ES-I3 (cell line): Measurements from ENCODE around the gene HK1.

Experiments
- H3K36me3 ChIP-seq: 2 replicates; pipeline ENCODE4 v1.6.1; 2013; ENCODE audit warnings: mild to moderate bottlenecking, low read length, control low read depth, moderate library complexity; ENCODE audit not compliant: insufficient read depth
- H3K4me1 ChIP-seq: 2 replicates; pipeline ENCODE4 v1.6.1; 2013; ENCODE audit warnings: mild to moderate bottlenecking, control low read depth, low read length; ENCODE audit not compliant: insufficient read depth
- H3K9ac ChIP-seq: 2 replicates; pipeline ENCODE4 v1.6.1; 2013; ENCODE audit warnings: low read depth, mild to moderate bottlenecking, low read length, moderate library complexity
- H3K9me3 ChIP-seq: 2 replicates; pipeline ENCODE4 v1.6.1; 2013; ENCODE audit warnings: mild to moderate bottlenecking, low read length, moderate library complexity; ENCODE audit not compliant: control insufficient read depth, insufficient read depth

Gene HK1

GRCh38 chr10:69428165-69428564, 149.9 kb downstream of the HK1 start:
- no peaks in the 10 kb centered on the region for H3K36me3 ChIP-seq
- H3K9me3 ChIP-seq, result no peaks in the 10 kb centered on the region
- H3K4me1 ChIP-seq, result no peaks in the 10 kb centered on the region
- no peak overlapping the region for H3K9ac ChIP-seq

DNA sequence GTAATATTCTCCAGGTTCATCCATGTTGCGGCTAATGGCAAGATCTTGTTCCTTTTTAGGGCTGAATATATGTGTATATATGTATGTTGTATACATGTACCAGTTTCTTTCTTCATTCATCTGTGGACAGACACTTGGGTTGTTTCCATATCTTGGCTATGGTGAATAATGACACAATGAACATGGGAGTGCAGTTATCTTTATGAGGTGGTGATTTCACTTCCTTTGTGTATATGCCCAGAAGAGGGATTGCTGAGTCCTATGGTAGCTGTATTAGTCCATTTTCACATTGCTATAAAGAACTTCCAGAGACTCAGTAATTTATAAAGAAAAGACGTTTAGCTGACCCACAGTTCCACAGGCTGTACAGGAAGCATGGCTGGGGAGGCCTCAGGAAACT, 155.9 kb downstream of the HK1 start:
- no peaks in the 10 kb centered on the region for H3K36me3 ChIP-seq
- no peaks in the 10 kb centered on the region for H3K9me3 ChIP-seq
- no peak overlapping the region for H3K9ac ChIP-seq
- peaks cover 9% of the 10 kb centered on the region; the same call in 1 of the 2 replicates for H3K4me1 ChIP-seq

DNA sequence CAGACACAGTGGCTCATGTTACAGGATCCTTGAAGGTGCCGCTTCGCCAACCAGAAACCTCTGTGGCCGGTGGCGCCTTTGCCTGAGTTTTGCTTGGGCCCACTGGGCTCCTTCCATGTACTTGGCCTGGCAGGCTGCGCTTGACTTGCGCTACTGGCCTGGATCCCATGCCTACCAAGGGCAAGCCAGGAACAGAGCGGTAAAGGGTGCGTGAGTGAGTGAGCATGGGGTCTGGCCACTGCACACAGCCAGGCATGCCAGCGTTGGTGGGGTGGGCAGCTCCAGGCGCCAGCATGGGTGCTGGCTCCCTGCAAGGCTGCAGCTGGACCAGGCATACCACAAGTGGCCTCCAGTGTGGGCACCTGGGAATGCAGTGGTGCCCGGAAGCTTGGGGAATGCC, 156.6 kb downstream of the HK1 start:
- Histone ChIP-seq H3K9ac (no peak overlapping the region), H3K9me3 (no peaks in the 10 kb centered on the region), H3K4me1 (peaks cover 9% of the 10 kb centered on the region; the same call in 1 of the 2 replicates), H3K36me3 (no peaks in the 10 kb centered on the region)

- no peaks in the 10 kb centered on the region for H3K36me3 ChIP-seq
- H3K9me3 ChIP-seq, result no peaks in the 10 kb centered on the region
- peaks cover 9% of the 10 kb centered on the region; the same call in 1 of the 2 replicates for H3K4me1 ChIP-seq
Measured at GRCh38 chr10:69435966-69436520, 157.7 kb downstream of the HK1 start.

GRCh38 chr10:69437321-69438259, 159.3 kb downstream of the HK1 start:
- Histone ChIP-seq H3K36me3 (no peaks in the 10 kb centered on the region), H3K9ac (no peak overlapping the region), H3K9me3 (no peaks in the 10 kb centered on the region), H3K4me1 (peaks cover 9% of the 10 kb centered on the region; the same call in 1 of the 2 replicates)

More at GRCh38 chr10:69435966-69436520, 157.7 kb downstream of the HK1 start:
- H3K9ac ChIP-seq, result no peak overlapping the region

DNA sequence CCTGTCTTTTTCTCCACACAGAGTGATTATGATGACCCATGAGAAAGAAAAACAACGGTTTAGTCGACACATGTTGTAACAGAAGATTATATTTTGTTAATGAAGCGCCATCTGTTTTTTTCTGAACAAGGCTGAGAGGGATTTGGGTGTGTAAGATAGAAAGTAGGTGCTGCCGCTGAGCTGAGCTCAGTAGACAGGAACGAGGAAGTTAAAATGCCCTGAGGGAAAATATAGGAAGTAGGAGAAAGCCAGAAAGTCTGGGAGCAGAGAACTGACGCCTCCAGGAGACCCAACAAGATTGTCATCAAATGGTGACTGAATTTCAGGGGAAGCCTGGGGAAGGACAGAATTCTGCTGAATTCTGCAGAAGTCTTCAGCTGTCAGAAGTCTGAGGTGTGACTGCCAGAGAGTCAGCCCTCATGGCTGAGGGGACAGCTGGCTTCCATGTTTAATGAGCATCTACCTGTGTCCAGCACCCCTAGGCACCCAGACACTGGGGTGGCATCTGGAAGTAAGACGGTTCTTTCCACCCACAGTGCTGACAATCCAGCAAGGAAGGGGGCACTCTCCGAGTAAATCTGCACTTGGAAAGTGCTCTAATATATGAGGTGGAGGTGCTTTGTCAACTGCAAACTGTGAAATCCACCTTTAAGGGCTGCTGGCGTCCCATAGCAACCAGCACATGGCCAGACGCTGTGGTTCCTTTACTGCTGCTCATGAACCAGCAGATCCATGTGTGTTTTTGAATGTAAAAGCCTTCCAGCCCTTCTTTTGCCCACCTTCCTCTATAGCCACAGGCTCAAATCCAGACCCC, 160.4 kb downstream of the HK1 start:
- no peaks in the 10 kb centered on the region for H3K36me3 ChIP-seq
- H3K9me3 ChIP-seq, result no peaks in the 10 kb centered on the region
- no peak overlapping the region for H3K9ac ChIP-seq
- peaks cover 9% of the 10 kb centered on the region; the same call in 1 of the 2 replicates for H3K4me1 ChIP-seq

DNA sequence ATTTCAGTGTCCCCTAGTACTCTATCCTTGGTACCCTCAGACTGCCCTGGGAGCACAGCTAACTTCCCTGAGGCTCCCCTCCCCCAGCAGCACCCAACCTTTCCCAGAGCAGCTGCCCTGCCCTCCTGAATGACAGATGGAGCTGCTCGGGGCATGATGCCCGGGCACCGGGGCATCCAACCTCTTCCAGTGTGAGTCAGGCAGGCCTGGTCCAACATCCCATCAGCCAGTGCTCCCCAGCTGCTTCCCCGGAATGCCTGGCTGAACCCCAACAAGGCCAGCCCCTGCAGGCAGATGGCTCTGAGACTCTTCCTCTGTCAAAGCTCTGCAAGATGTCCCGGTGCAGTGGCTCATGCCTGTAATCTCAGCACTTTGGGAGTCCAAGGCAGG, 161.0 kb downstream of the HK1 start:
- H3K4me1 ChIP-seq, result peaks cover 9% of the 10 kb centered on the region; the same call in 1 of the 2 replicates

GRCh38 chr10:69439813-69440506, 161.7 kb downstream of the HK1 start:
- H3K9ac ChIP-seq, result no peak overlapping the region
- H3K4me1 ChIP-seq, result peaks cover 9% of the 10 kb centered on the region; the same call in 1 of the 2 replicates
- H3K36me3 ChIP-seq, result no peaks in the 10 kb centered on the region
- no peaks in the 10 kb centered on the region; the same call in 1 of the 2 replicates for H3K9me3 ChIP-seq

More for the DNA sequence above, 161.0 kb downstream of the HK1 start:
- H3K9me3 ChIP-seq, result no peaks in the 10 kb centered on the region; the same call in 1 of the 2 replicates
- no peak overlapping the region for H3K9ac ChIP-seq
- no peaks in the 10 kb centered on the region for H3K36me3 ChIP-seq

GRCh38 chr10:69443354-69443753, 165.1 kb downstream of the HK1 start:
- no peaks in the 10 kb centered on the region; the same call in 1 of the 2 replicates for H3K9me3 ChIP-seq
- H3K9ac ChIP-seq, result no peak overlapping the region
- no peaks in the 10 kb centered on the region for H3K36me3 ChIP-seq
- peaks cover 10% of the 10 kb centered on the region; the same call in 1 of the 2 replicates for H3K4me1 ChIP-seq

- H3K36me3 ChIP-seq, result no peaks in the 10 kb centered on the region
- no peak overlapping the region for H3K9ac ChIP-seq
- H3K4me1 ChIP-seq, result peaks cover 4% of the 10 kb centered on the region; the same call in 1 of the 2 replicates
- no peaks in the 10 kb centered on the region; the same call in 1 of the 2 replicates for H3K9me3 ChIP-seq
Measured at GRCh38 chr10:69445041-69445440, 166.7 kb downstream of the HK1 start.

- H3K9me3 ChIP-seq, result no peaks in the 10 kb centered on the region; the same call in 1 of the 2 replicates
- H3K36me3 ChIP-seq, result no peaks in the 10 kb centered on the region
- peaks cover 4% of the 10 kb centered on the region; the same call in 1 of the 2 replicates for H3K4me1 ChIP-seq
- H3K9ac ChIP-seq, result no peak overlapping the region
Measured at GRCh38 chr10:69446229-69446628, 167.9 kb downstream of the HK1 start.

GRCh38 chr10:69446650-69447151, 168.4 kb downstream of the HK1 start:
- Histone ChIP-seq H3K9me3 (no peaks in the 10 kb centered on the region; the same call in 1 of the 2 replicates), H3K9ac (no peak overlapping the region), H3K36me3 (no peaks in the 10 kb centered on the region), H3K4me1 (peaks cover 4% of the 10 kb centered on the region; the same call in 1 of the 2 replicates)

DNA sequence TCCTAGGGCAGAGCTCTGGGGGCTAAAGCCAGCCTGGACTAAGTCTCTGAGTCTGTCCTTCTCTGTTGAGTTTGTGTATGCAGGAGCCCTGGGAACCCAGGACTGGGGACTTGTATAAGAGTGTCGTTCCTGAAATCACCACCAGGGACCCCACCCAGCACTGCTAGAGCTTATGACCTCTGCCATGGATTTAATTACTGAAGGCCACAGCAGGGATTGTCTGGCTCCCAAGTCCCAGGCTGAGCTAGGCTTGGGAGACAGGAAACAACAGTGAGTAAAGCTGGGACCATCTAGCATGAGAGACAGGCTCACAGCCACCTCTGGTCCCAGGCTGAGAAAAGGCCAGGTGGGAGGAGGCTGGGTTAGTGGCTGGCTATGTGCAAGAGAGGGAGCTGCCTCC, 171.5 kb downstream of the HK1 start:
- Histone ChIP-seq H3K36me3 (no peaks in the 10 kb centered on the region), H3K9ac (no peak overlapping the region), H3K9me3 (no peaks in the 10 kb centered on the region), H3K4me1 (peaks cover 4% of the 10 kb centered on the region; the same call in 1 of the 2 replicates)
